ENCODE data around the gene MAP2K7.

The MAP2K7 gene

GRCh38 chr19:7865262-7865911 lies 38.3 kb upstream of the MAP2K7 start:
- TF ChIP-seq KLF9 (tag by site-specific recombination; IDR thresholded peaks at IDR 0.05; ENCODE audit: low read depth) (no peak), PATZ1 (tag by site-specific recombination; IDR thresholded peaks at IDR 0.05) (peak; percentile 50; the same call in 1 of the 2 replicates), ZNF394 (tag by site-specific recombination; IDR thresholded peaks at IDR 0.05; ENCODE audit: borderline replicate concordance) (0 out of 2 replicates have a peak, but pooled peaks have one; percentile 44), SETDB1 (IDR thresholded peaks at IDR 0.05; ENCODE audit: insufficient read length, low read length) (no peak), GLIS2 (tag by site-specific recombination; IDR thresholded peaks at IDR 0.05) (peak; percentile 26; the same call in 1 of the 2 replicates), ZBTB8A (tag by site-specific recombination; IDR thresholded peaks at IDR 0.05) (no peak), ZNF37A (tag by site-specific recombination; IDR thresholded peaks at IDR 0.05) (no peak), ZIC2 (tag by site-specific recombination; IDR thresholded peaks at IDR 0.05) (peak; percentile 47; the same call in 1 of the 2 replicates), GLIS1 (tag by site-specific recombination; IDR thresholded peaks at IDR 0.05) (peak; percentile 66), ZEB2 (tag by site-specific recombination; IDR thresholded peaks at IDR 0.05) (no peak), ZNF529 (tag by site-specific recombination; IDR thresholded peaks at IDR 0.05; ENCODE audit: insufficient replicate concordance) (no peak), ZNF571 (tag by site-specific recombination; IDR thresholded peaks at IDR 0.05) (no peak)
- Histone ChIP-seq H3K9me3 (ENCODE audit: control insufficient read depth, insufficient read depth, low read depth, low read length) (no peaks in the 10 kb centered on the region), H3K4me1 (ENCODE audit: control insufficient read depth, insufficient read depth, low read length) (no peaks in the 10 kb centered on the region), H3K36me3 (ENCODE audit: control insufficient read depth in 2 of 2, insufficient read depth in 1 of 2, low read length in 2 of 2) (peaks cover 0 to 13% of the 10 kb centered on the region in 2 experiments; a peak in 1 of 3 replicates), H3K4me3 (ENCODE audit: low read depth, low read length) (no peak overlapping the region), H3K27ac (ENCODE audit: extremely low read depth, low read depth, low read length) (no peak overlapping the region)
- POLR2A ChIA-PET, result interaction anchor here (1.1 kb wide), 1 partner anchor 38 kb away, joined by 3 read pairs; the partner anchor contains the start of gene MAP2K7
- CTCF ChIA-PET, result interaction anchor here (1.4 to 1.7 kb wide), 2 partner anchors 13 to 38 kb away, joined by 3 to 6 read pairs; partner anchors contain the start of gene MAP2K7

GRCh38 chr19:7866399-7867091 lies 37.1 kb upstream of the MAP2K7 start:
- H3K36me3 ChIP-seq (ENCODE audit: control insufficient read depth in 2 of 2, insufficient read depth in 1 of 2, low read length in 2 of 2), result peaks cover 0 to 8% of the 10 kb centered on the region in 2 experiments; a peak in 1 of 3 replicates
- POLR2A ChIA-PET, result interaction anchor here (1.0 to 1.1 kb wide), 2 partner anchors 37 to 63 kb away, joined by 3 read pairs; partner anchors contain the start of gene MAP2K7
- no peak overlapping the region for H3K27ac ChIP-seq (ENCODE audit: extremely low read depth, low read depth, low read length)
- H3K4me1 ChIP-seq (ENCODE audit: control insufficient read depth, insufficient read depth, low read length), result peaks cover 6% of the 10 kb centered on the region; the same call in 1 of the 2 replicates
- H3K9me3 ChIP-seq (ENCODE audit: control insufficient read depth, insufficient read depth, low read depth, low read length), result no peaks in the 10 kb centered on the region
- H3K4me3 ChIP-seq (ENCODE audit: low read depth, low read length), result no peak overlapping the region
- CTCF ChIA-PET, result interaction anchor here (0.7 to 1.4 kb wide), 2 partner anchors 13 to 37 kb away, joined by 3 read pairs; partner anchors contain the start of gene MAP2K7
- TF ChIP-seq ZFP41 (tag by site-specific recombination; IDR thresholded peaks at IDR 0.05; ENCODE audit: borderline replicate concordance), result no peak
- TF ChIP-seq HIC1 (tag by site-specific recombination; IDR thresholded peaks at IDR 0.05), result no peak
- no peak for TF ChIP-seq ZNF138 (tag by site-specific recombination; IDR thresholded peaks at IDR 0.05; ENCODE audit: borderline replicate concordance)
- TF ChIP-seq AEBP2 (tag by site-specific recombination; IDR thresholded peaks at IDR 0.05; ENCODE audit: borderline replicate concordance), result no peak
- no peak for TF ChIP-seq ZNF146 (tag by site-specific recombination; IDR thresholded peaks at IDR 0.05)
- no peak for TF ChIP-seq HOXD13 (CRISPR knock-in tag; IDR thresholded peaks at IDR 0.05; ENCODE audit: borderline replicate concordance)
- TF ChIP-seq GFI1B (tag by site-specific recombination; IDR thresholded peaks at IDR 0.05), result no peak
- no peak for TF ChIP-seq ZNF776 (tag by site-specific recombination; IDR thresholded peaks at IDR 0.05; ENCODE audit: borderline replicate concordance)
- TF ChIP-seq OVOL3 (tag by site-specific recombination; IDR thresholded peaks at IDR 0.05), result no peak
- no peak for TF ChIP-seq ZNF701 (tag by site-specific recombination; IDR thresholded peaks at IDR 0.05)
- no peak for TF ChIP-seq ZNF558 (tag by site-specific recombination; IDR thresholded peaks at IDR 0.05)
- TF ChIP-seq ZNF561 (tag by site-specific recombination; IDR thresholded peaks at IDR 0.05; ENCODE audit: borderline replicate concordance), result no peak
- no peak for TF ChIP-seq ZNF704 (tag by site-specific recombination; IDR thresholded peaks at IDR 0.05)
- no peak for TF ChIP-seq ZNF354C (tag by site-specific recombination; IDR thresholded peaks at IDR 0.05; ENCODE audit: borderline replicate concordance, low read depth)
- TF ChIP-seq SETDB1 (IDR thresholded peaks at IDR 0.05; ENCODE audit: insufficient read length, low read length), result no peak

Data from HEK293 (cell line).